Activated CD4-positive, alpha-beta T cell treated with anti-CD3 and anti-CD28 coated beads, Interleukin-2, amount 10 ng/mL, durations not matched to agents 7 days and 5 days (primary cell): Measurements from ENCODE around the gene DDX10. TPM values are rescaled to one million over a fixed set of nuclear protein-coding genes. Genes with fewer than 3 reads are reported as not detected.

Experiments used
- CTCF ChIA-PET: fragments of 350-600 bp; sonication (Branson Sonifier 250); formaldehyde crosslinking; loops from one replicate; lab custom pipeline; 2021; ENCODE audit warnings: antibody characterized with exemption; lab: Charles Lee
- POLR2A ChIA-PET: fragments of 350-600 bp; sonication (Branson Sonifier 250); formaldehyde crosslinking; loops from one replicate; lab custom pipeline; 2021; ENCODE audit warnings: antibody characterized with exemption; lab: Charles Lee
- DNase-seq: peaks from one replicate; pipeline ENCODE4 v3.0.0-alpha.2; 2020
- H3K27ac Mint-ChIP-seq: one replicate; pipeline ENCODE4 v1.8.0; 2021; ENCODE audit warnings: mild to moderate bottlenecking, moderate library complexity, mixed read lengths
- H3K27me3 Mint-ChIP-seq: one replicate; pipeline ENCODE4 v1.8.0; 2021; ENCODE audit warnings: mixed read lengths
- H3K36me3 Mint-ChIP-seq: one replicate; pipeline ENCODE4 v1.8.0; 2021; ENCODE audit warnings: low read depth, mixed read lengths
- H3K4me1 Mint-ChIP-seq: one replicate; pipeline ENCODE4 v1.8.0; 2021; ENCODE audit warnings: mixed read lengths
- H3K4me3 Mint-ChIP-seq: one replicate; pipeline ENCODE4 v1.8.0; 2021; ENCODE audit warnings: mild to moderate bottlenecking, moderate library complexity, mixed read lengths
- H3K9me3 Mint-ChIP-seq: one replicate; pipeline ENCODE4 v1.8.0; 2021; ENCODE audit warnings: mixed read lengths
- total RNA-seq, 2 experiments: library from RNA; stranded (reverse); gene quantifications; one replicate each; pipeline ENCODE4 v1.2.3, GENCODE V29; 2021

DDX10 gene
- total RNA-seq, 2 experiments from 2014 or later = 27.4 to 28.0 TPM

- POLR2A ChIA-PET = no interaction called here
- DNase-seq = no peak
- peaks cover 4% of the 10 kb centered on the region for H3K36me3 Mint-ChIP-seq
- no peak overlapping the region for H3K27ac Mint-ChIP-seq
- no peaks in the 10 kb centered on the region for H3K27me3 Mint-ChIP-seq
- peaks cover 12% of the 10 kb centered on the region for H3K4me1 Mint-ChIP-seq
- H3K4me3 Mint-ChIP-seq = no peak overlapping the region
- CTCF ChIA-PET = no interaction called here
- peaks cover 8% of the 10 kb centered on the region for H3K9me3 Mint-ChIP-seq
These were observed 160.5 kb downstream of the DDX10 start for GRCh38 chr11:108825381-108825780.

- Mint-ChIP-seq H3K27ac (no peak overlapping the region), H3K4me3 (no peak overlapping the region), H3K4me1 (peaks cover 14% of the 10 kb centered on the region), H3K27me3 (no peaks in the 10 kb centered on the region), H3K9me3 (peaks cover 10% of the 10 kb centered on the region), H3K36me3 (peaks cover 6% of the 10 kb centered on the region)
- CTCF ChIA-PET = no interaction called here
- POLR2A ChIA-PET = no interaction called here
- DNase-seq = no peak
These were observed 161.3 kb downstream of the DDX10 start for GRCh38 chr11:108826136-108826535.

- POLR2A ChIA-PET = no interaction called here
These were observed 170.8 kb downstream of the DDX10 start for GRCh38 chr11:108835624-108836023.

GRCh38 chr11:108836541-108836940, 171.7 kb downstream of the DDX10 start:
- Mint-ChIP-seq H3K9me3 (no peaks in the 10 kb centered on the region), H3K4me1 (peaks cover 8% of the 10 kb centered on the region), H3K36me3 (peaks cover 14% of the 10 kb centered on the region), H3K4me3 (no peak overlapping the region), H3K27ac (no peak overlapping the region), H3K27me3 (no peaks in the 10 kb centered on the region)
- no peak for DNase-seq
- POLR2A ChIA-PET = no interaction called here
- CTCF ChIA-PET = interaction anchor here (1.1 kb wide), 1 partner anchor 17 kb away, joined by 3 read pairs; no protein-coding TSS in a partner anchor

More at GRCh38 chr11:108835624-108836023, 170.8 kb downstream of the DDX10 start:
- Mint-ChIP-seq H3K4me3 (no peak overlapping the region), H3K27me3 (no peaks in the 10 kb centered on the region), H3K4me1 (no peaks in the 10 kb centered on the region), H3K9me3 (no peaks in the 10 kb centered on the region), H3K27ac (no peak overlapping the region), H3K36me3 (peaks cover 10% of the 10 kb centered on the region)
- CTCF ChIA-PET = no interaction called here
- no peak for DNase-seq

GRCh38 chr11:108838102-108838791, 173.4 kb downstream of the DDX10 start:
- H3K9me3 Mint-ChIP-seq = no peaks in the 10 kb centered on the region
- H3K4me1 Mint-ChIP-seq = peaks cover 8% of the 10 kb centered on the region
- H3K27me3 Mint-ChIP-seq = no peaks in the 10 kb centered on the region
- no peak overlapping the region for H3K4me3 Mint-ChIP-seq
- peaks cover 15% of the 10 kb centered on the region for H3K36me3 Mint-ChIP-seq
- ChIA-PET CTCF (no interaction called here), POLR2A (no interaction called here)
- no peak overlapping the region for H3K27ac Mint-ChIP-seq
- DNase-seq = no peak

- CTCF ChIA-PET = no interaction called here
- DNase-seq = no peak
- Mint-ChIP-seq H3K27ac (no peak overlapping the region), H3K4me3 (no peak overlapping the region), H3K4me1 (peaks cover 8% of the 10 kb centered on the region), H3K9me3 (no peaks in the 10 kb centered on the region), H3K36me3 (peaks cover 15% of the 10 kb centered on the region), H3K27me3 (no peaks in the 10 kb centered on the region)
- POLR2A ChIA-PET = no interaction called here
These were observed 173.9 kb downstream of the DDX10 start for GRCh38 chr11:108838792-108839105.

GRCh38 chr11:108846009-108846408, 181.1 kb downstream of the DDX10 start:
- peaks cover 4% of the 10 kb centered on the region for H3K4me1 Mint-ChIP-seq
- H3K4me3 Mint-ChIP-seq = no peak overlapping the region
- peaks cover 6% of the 10 kb centered on the region for H3K36me3 Mint-ChIP-seq
- no peaks in the 10 kb centered on the region for H3K9me3 Mint-ChIP-seq
- ChIA-PET POLR2A (no interaction called here), CTCF (no interaction called here)
- no peaks in the 10 kb centered on the region for H3K27me3 Mint-ChIP-seq
- DNase-seq = no peak
- H3K27ac Mint-ChIP-seq = no peak overlapping the region

- H3K27me3 Mint-ChIP-seq = no peaks in the 10 kb centered on the region
- peaks cover 4% of the 10 kb centered on the region for H3K36me3 Mint-ChIP-seq
- H3K4me1 Mint-ChIP-seq = peaks cover 6% of the 10 kb centered on the region
- no peak overlapping the region for H3K4me3 Mint-ChIP-seq
- ChIA-PET CTCF (interaction anchor here (0.6 to 0.8 kb wide), 2 partner anchors 18 to 182 kb away, joined by 3 read pairs; no protein-coding TSS in a partner anchor), POLR2A (interaction anchor here (0.5 kb wide), 1 partner anchor 626 kb away, joined by 4 read pairs; no protein-coding TSS in a partner anchor)
- DNase-seq = no peak
- H3K27ac Mint-ChIP-seq = no peak overlapping the region
- H3K9me3 Mint-ChIP-seq = no peaks in the 10 kb centered on the region
These were observed 182.6 kb downstream of the DDX10 start for GRCh38 chr11:108847298-108847990.

GRCh38 chr11:108851781-108852180, 186.9 kb downstream of the DDX10 start:
- no peak for DNase-seq
- ChIA-PET POLR2A (no interaction called here), CTCF (interaction anchor here (0.6 to 1.2 kb wide), 2 partner anchors 11 to 89 kb away, joined by 3 to 4 read pairs; no protein-coding TSS in a partner anchor)
- Mint-ChIP-seq H3K9me3 (no peaks in the 10 kb centered on the region), H3K4me1 (peaks cover 32% of the 10 kb centered on the region), H3K36me3 (peaks cover 7% of the 10 kb centered on the region), H3K4me3 (no peak overlapping the region), H3K27ac (no peak overlapping the region), H3K27me3 (no peaks in the 10 kb centered on the region)

GRCh38 chr11:108852701-108853100, 187.8 kb downstream of the DDX10 start:
- peak overlapping the region; percentile 36 for H3K27ac Mint-ChIP-seq
- CTCF ChIA-PET = interaction anchor here (0.6 to 1.2 kb wide), 3 partner anchors 10 to 147 kb away, joined by 3 to 5 read pairs (median 4); no protein-coding TSS in a partner anchor
- no peak overlapping the region for H3K4me3 Mint-ChIP-seq
- no peaks in the 10 kb centered on the region for H3K9me3 Mint-ChIP-seq
- no peak for DNase-seq
- POLR2A ChIA-PET = no interaction called here
- no peaks in the 10 kb centered on the region for H3K27me3 Mint-ChIP-seq
- H3K36me3 Mint-ChIP-seq = peaks cover 7% of the 10 kb centered on the region
- H3K4me1 Mint-ChIP-seq = peaks cover 32% of the 10 kb centered on the region

GRCh38 chr11:108853151-108853550, 188.3 kb downstream of the DDX10 start:
- Mint-ChIP-seq H3K4me1 (peaks cover 32% of the 10 kb centered on the region), H3K36me3 (peaks cover 7% of the 10 kb centered on the region), H3K4me3 (no peak overlapping the region), H3K27ac (peak overlapping the region; percentile 96), H3K9me3 (no peaks in the 10 kb centered on the region), H3K27me3 (no peaks in the 10 kb centered on the region)
- ChIA-PET CTCF (interaction anchor here (0.6 to 1.0 kb wide), 2 partner anchors 10 to 148 kb away, joined by 3 to 5 read pairs; no protein-coding TSS in a partner anchor), POLR2A (no interaction called here)
- no peak for DNase-seq

GRCh38 chr11:108853864-108854263, 189.0 kb downstream of the DDX10 start:
- ChIA-PET POLR2A (interaction anchor here (0.6 kb wide), 2 partner anchors 15 to 160 kb away, joined by 3 to 9 read pairs; no protein-coding TSS in a partner anchor), CTCF (interaction anchor here (0.5 to 2.0 kb wide), 6 partner anchors 9 to 852 kb away, joined by 3 to 8 read pairs (median 4); no protein-coding TSS in a partner anchor)
- Mint-ChIP-seq H3K4me3 (peak overlapping the region; percentile 74), H3K4me1 (peaks cover 32% of the 10 kb centered on the region), H3K9me3 (no peaks in the 10 kb centered on the region), H3K36me3 (peaks cover 7% of the 10 kb centered on the region), H3K27ac (peak overlapping the region; percentile 96), H3K27me3 (no peaks in the 10 kb centered on the region)
- peak; percentile 32 for DNase-seq

GRCh38 chr11:108854346-108854745, 189.5 kb downstream of the DDX10 start:
- H3K4me3 Mint-ChIP-seq = peak overlapping the region; percentile 74
- H3K27me3 Mint-ChIP-seq = no peaks in the 10 kb centered on the region
- H3K36me3 Mint-ChIP-seq = peaks cover 7% of the 10 kb centered on the region
- peak overlapping the region; percentile 96 for H3K27ac Mint-ChIP-seq
- DNase-seq = no peak
- ChIA-PET CTCF (interaction anchor here (0.5 to 2.0 kb wide), 5 partner anchors 13 to 853 kb away, joined by 3 to 8 read pairs (median 3); no protein-coding TSS in a partner anchor), POLR2A (interaction anchor here (0.6 kb wide), 2 partner anchors 15 to 159 kb away, joined by 3 to 9 read pairs; no protein-coding TSS in a partner anchor)
- H3K9me3 Mint-ChIP-seq = no peaks in the 10 kb centered on the region
- peaks cover 32% of the 10 kb centered on the region for H3K4me1 Mint-ChIP-seq
